H1 (cell line): ENCODE data around the gene AGBL4. TPM values are rescaled to one million over a fixed set of nuclear protein-coding genes. Genes with fewer than 3 reads are reported as not detected.

Experiments
- CTCF ChIA-PET: fragments of 300-600 bp; sonication (Branson Sonifier 250); formaldehyde crosslinking; loops from one replicate; lab custom pipeline; 2021; ENCODE audit not compliant: partially characterized antibody; lab: Charles Lee
- POLR2A ChIA-PET: fragments of 300-600 bp; sonication (Branson Sonifier 250); formaldehyde crosslinking; loops from one replicate; lab custom pipeline; 2021; ENCODE audit warnings: inconsistent platforms; ENCODE audit not compliant: partially characterized antibody; lab: Charles Lee
- DNase-seq, 2 experiments: peaks; one replicate each; pipeline versions ENCODE4 v3.0.0 to v3.0.0-alpha.2; 2010 to 2022; ENCODE audit warnings: low spot score in 2 of 2, low read depth in 1 of 2, mixed read lengths in 1 of 2
- FAIRE-seq: peaks from 2 replicates; lab custom pipeline; 2011; peaks lifted over from hg19 to GRCh38; lab: Jason Lieb, UNC
- H2AFZ ChIP-seq: 2 replicates; pipeline ENCODE4 v1.8.1; 2012; ENCODE audit warnings: low read length, inconsistent platforms
- H2AK5ac ChIP-seq: 2 replicates; pipeline ENCODE4 v1.6.1; 2013; ENCODE audit warnings: low read depth, low read length
- H2BK120ac ChIP-seq: replicated peaks from 2 replicates; pipeline ENCODE3; 2013; ENCODE audit warnings: low read depth, low read length, inconsistent platforms
- H2BK12ac ChIP-seq: 2 replicates; pipeline ENCODE4 v1.6.1; 2013; ENCODE audit warnings: low read depth, low read length
- H2BK15ac ChIP-seq: 2 replicates; pipeline ENCODE4 v1.6.1; 2013; ENCODE audit warnings: low read length
- H2BK20ac ChIP-seq: 2 replicates; pipeline ENCODE4 v1.6.1; 2013; ENCODE audit warnings: low read length
- H2BK5ac ChIP-seq: 2 replicates; pipeline ENCODE4 v1.6.1; 2013; ENCODE audit warnings: low read depth, low read length
- H3K14ac ChIP-seq: 2 replicates; pipeline ENCODE4 v1.6.1; 2013; ENCODE audit warnings: inconsistent platforms; ENCODE audit not compliant: insufficient read length
- H3K18ac ChIP-seq: 2 replicates; pipeline ENCODE4 v1.6.1; 2013; ENCODE audit warnings: low read length; ENCODE audit errors: extremely low read depth
- H3K23ac ChIP-seq: 2 replicates; pipeline ENCODE4 v1.6.1; 2013; ENCODE audit warnings: inconsistent platforms; ENCODE audit not compliant: insufficient read length
- H3K23me2 ChIP-seq: 2 replicates; pipeline ENCODE4 v1.6.1; 2013; ENCODE audit warnings: low read depth, low read length
- H3K27ac ChIP-seq: 2 replicates; pipeline ENCODE4 v1.6.1; 2011; ENCODE audit warnings: low read depth, low read length, inconsistent platforms
- H3K27me3 ChIP-seq, 4 experiments: replicated peaks in 1 of 4; 1 replicate in 1 of 4; 2 replicates in 3 of 4; pipeline versions ENCODE4 v1.6.1 to v1.8.1; 2011 to 2013; ENCODE audit warnings: low read length in 3 of 4, mild to moderate bottlenecking in 3 of 4, inconsistent platforms in 2 of 4, mixed read lengths in 2 of 4, moderate library complexity in 1 of 4; ENCODE audit not compliant: control insufficient read depth in 3 of 4, insufficient read depth in 3 of 4; ENCODE audit errors: extremely low read depth in 1 of 4
- H3K36me3 ChIP-seq, 4 experiments: 2 replicates each; pipeline versions ENCODE4 v1.6.1 to v1.8.1; 2011 to 2013; ENCODE audit warnings: mild to moderate bottlenecking in 4 of 4, low read length in 3 of 4, moderate library complexity in 2 of 4, control low read depth in 1 of 4, inconsistent platforms in 1 of 4; ENCODE audit not compliant: insufficient read depth in 4 of 4, control insufficient read depth in 2 of 4
- H3K4ac ChIP-seq: replicated peaks from 2 replicates; pipeline ENCODE3; 2013; ENCODE audit warnings: low read length, low read depth, mixed read lengths, inconsistent platforms; ENCODE audit not compliant: insufficient read length
- H3K4me1 ChIP-seq, 4 experiments: replicated peaks in 1 of 4; 1 replicate in 1 of 4; 2 replicates in 3 of 4; pipeline versions ENCODE4 v1.6.1 to v1.8.1; 2011 to 2013; ENCODE audit warnings: low read length in 3 of 4, inconsistent platforms in 2 of 4, mixed read lengths in 1 of 4; ENCODE audit not compliant: insufficient read depth in 4 of 4, control insufficient read depth in 3 of 4
- H3K4me2 ChIP-seq, 2 experiments: 2 replicates each; pipeline versions ENCODE4 v1.6.1 to v1.8.1; 2011 to 2013; ENCODE audit warnings: low read depth in 2 of 2, low read length in 2 of 2, control low read depth in 1 of 2, inconsistent platforms in 1 of 2, mild to moderate bottlenecking in 1 of 2; ENCODE audit not compliant: insufficient read depth in 1 of 2
- H3K4me3 ChIP-seq, 4 experiments: fragments of 200-600, 300-600 bp in 1 of 4; sonication (generic), shearing (Covaris generic), sonication (Bioruptor Twin) in 1 of 4; 2 replicates each; pipeline versions ENCODE4 v1.5.1 to v1.8.1; 2011 to 2016; ENCODE audit warnings: low read length in 4 of 4, low read depth in 3 of 4, control low read depth in 2 of 4, inconsistent platforms in 2 of 4, mild to moderate bottlenecking in 2 of 4, mixed read lengths in 1 of 4, moderate library complexity in 1 of 4; ENCODE audit not compliant: insufficient read depth in 2 of 4; ENCODE audit errors: extremely low read depth in 1 of 4
- H3K56ac ChIP-seq: replicated peaks from 2 replicates; pipeline ENCODE3; 2013; ENCODE audit warnings: low read depth, mild to moderate bottlenecking, mixed read lengths, low read length, inconsistent platforms; ENCODE audit not compliant: insufficient read length
- H3K79me1 ChIP-seq: 2 replicates; pipeline ENCODE4 v1.6.1; 2013; ENCODE audit warnings: low read depth, low read length, control low read depth
- H3K79me2 ChIP-seq, 2 experiments: 2 replicates each; pipeline versions ENCODE4 v1.6.1 to v1.8.1; 2012 to 2013; ENCODE audit warnings: low read length in 2 of 2, mild to moderate bottlenecking in 2 of 2, inconsistent platforms in 1 of 2; ENCODE audit not compliant: insufficient read depth in 2 of 2, control insufficient read depth in 1 of 2
- H3K9ac ChIP-seq, 4 experiments: replicated peaks in 1 of 4; 1 replicate in 1 of 4; 2 replicates in 3 of 4; pipeline versions ENCODE4 v1.6.1 to v1.8.1; 2011 to 2013; ENCODE audit warnings: low read depth in 3 of 4, low read length in 3 of 4, control low read depth in 2 of 4, mild to moderate bottlenecking in 2 of 4, moderate library complexity in 2 of 4, inconsistent platforms in 1 of 4; ENCODE audit errors: extremely low read depth in 1 of 4
- H3K9me3 ChIP-seq, 2 experiments: 2 replicates each; pipeline versions ENCODE4 v1.6.1 to v1.8.1; 2012 to 2013; ENCODE audit warnings: mild to moderate bottlenecking in 2 of 2, moderate library complexity in 2 of 2, control low read depth in 1 of 2, inconsistent platforms in 1 of 2, low read depth in 1 of 2, low read length in 1 of 2, mixed read lengths in 1 of 2; ENCODE audit not compliant: insufficient read depth in 2 of 2
- H4K20me1 ChIP-seq, 2 experiments: replicated peaks in 1 of 2; 2 replicates each; pipeline versions ENCODE3 to v1.8.1; 2011 to 2013; ENCODE audit warnings: inconsistent platforms in 2 of 2, low read length in 2 of 2, mild to moderate bottlenecking in 1 of 2; ENCODE audit not compliant: insufficient read depth in 2 of 2, control insufficient read depth in 1 of 2
- H4K5ac ChIP-seq: 2 replicates; pipeline ENCODE4 v1.6.1; 2013; ENCODE audit warnings: low read length, low read depth, mixed read lengths, inconsistent platforms; ENCODE audit not compliant: insufficient read length
- H4K8ac ChIP-seq: 2 replicates; pipeline ENCODE4 v1.8.0; 2013; ENCODE audit warnings: mild to moderate bottlenecking, moderate library complexity, low read length, inconsistent platforms; ENCODE audit not compliant: insufficient read depth; ENCODE audit errors: extremely low read depth
- H4K91ac ChIP-seq: replicated peaks from 2 replicates; pipeline ENCODE3; 2013; ENCODE audit warnings: low read length, mixed read lengths, inconsistent platforms; ENCODE audit not compliant: insufficient read length
- CHD2 ChIP-seq: IDR thresholded peaks from 2 replicates; pipeline ENCODE4 v1.6.1; 2012; ENCODE audit warnings: low read length, improper control_type of control experiment
- CTBP2 ChIP-seq: IDR thresholded peaks from 2 replicates; pipeline ENCODE4 v1.7.0; 2011; ENCODE audit warnings: borderline replicate concordance, mild to moderate bottlenecking, moderate library complexity, mixed read lengths, low read length; ENCODE audit not compliant: insufficient read depth, insufficient read length
- GABPA ChIP-seq: IDR thresholded peaks from 2 replicates; pipeline ENCODE4 v1.6.1; 2011; ENCODE audit warnings: mild to moderate bottlenecking, low read length, moderate library complexity, borderline replicate concordance; ENCODE audit not compliant: insufficient read depth
- HDAC2 ChIP-seq, 2 experiments: fragments of 300-600 bp in 1 of 2; sonication (generic) in 1 of 2; IDR thresholded peaks; 2 replicates each; pipeline ENCODE4 v1.6.1; 2011 to 2012; ENCODE audit warnings: low read depth in 2 of 2, low read length in 2 of 2, mild to moderate bottlenecking in 2 of 2, moderate library complexity in 2 of 2, borderline replicate concordance in 1 of 2, inconsistent platforms in 1 of 2
- JUND ChIP-seq: IDR thresholded peaks from 2 replicates; pipeline ENCODE4 v1.6.1; 2011; ENCODE audit warnings: mild to moderate bottlenecking, improper control_type of control experiment, low read length
- KDM4A ChIP-seq: IDR thresholded peaks from one replicate; pipeline ENCODE4 v1.7.1; 2012; ENCODE audit warnings: low read depth, mild to moderate bottlenecking, moderate library complexity, low read length, inconsistent platforms; ENCODE audit not compliant: severe bottlenecking
- KDM5A ChIP-seq: fragments of 200-600 bp; IDR thresholded peaks from 2 replicates; pipeline ENCODE4 v1.7.1; 2012; ENCODE audit warnings: mild to moderate bottlenecking, low read length, inconsistent platforms, mixed read lengths
- PHF8 ChIP-seq: fragments of 200-600 bp; sonication (generic); conservative IDR thresholded peaks from 2 replicates; pipeline ENCODE4 v1.7.1; 2012; ENCODE audit warnings: low read depth, mild to moderate bottlenecking, inconsistent platforms, low read length, moderate library complexity
- RAD21 ChIP-seq, 2 experiments: IDR thresholded peaks in 1 of 2; conservative IDR thresholded peaks in 1 of 2; 2 replicates each; pipeline ENCODE4 v1.6.1; 2011; ENCODE audit warnings: low read depth in 2 of 2, low read length in 2 of 2, improper control_type of control experiment in 1 of 2, inconsistent platforms in 1 of 2, mild to moderate bottlenecking in 1 of 2, moderate library complexity in 1 of 2
- SAP30 ChIP-seq: fragments of 300-600 bp; sonication (generic); IDR thresholded peaks from 2 replicates; pipeline ENCODE4 v1.7.1; 2012; ENCODE audit warnings: low read length, moderate library complexity, mild to moderate bottlenecking, inconsistent platforms; ENCODE audit not compliant: insufficient read depth, insufficient replicate concordance
- SIX5 ChIP-seq: IDR thresholded peaks from 2 replicates; pipeline ENCODE4 v1.6.1; 2011; ENCODE audit warnings: mild to moderate bottlenecking, low read depth, low read length
- TEAD4 ChIP-seq: IDR thresholded peaks from 2 replicates; pipeline ENCODE4 v1.6.1; 2012; ENCODE audit warnings: low read depth, low read length, inconsistent platforms, mixed read lengths
- WGBS, 2 experiments: shearing (Covaris generic) in 1 of 2; methylation state at CpG; one replicate each; pipeline versions ENCODE4 v1.1.6 to v1.1.7; 2013 to 2015; ENCODE audit warnings: low lambda C conversion rate in 2 of 2, mixed read lengths in 2 of 2, inconsistent platforms in 1 of 2, low coverage in 1 of 2, missing lambda C conversion rate in 1 of 2; ENCODE audit not compliant: insufficient replicate concordance in 2 of 2, insufficient coverage in 1 of 2, insufficient read length in 1 of 2; ENCODE audit errors: extremely low coverage in 1 of 2, missing lambda C conversion rate in 1 of 2; 5-methylcytosine and 5-hydroxymethylcytosine counted together
- polyA plus RNA-seq, 7 experiments: library from polyadenylated mRNA; depleted of rRNA in 3 of 7; stranded (reverse) in 5 of 7; unstranded in 2 of 7; fragments of >200 nt in 5 of 7; fragments of 200-250 nt in 2 of 7; gene quantifications; 1 replicate in 5 of 7; 2 replicates in 1 of 7; 4 replicates in 1 of 7; pipeline versions ENCODE4 v1.2.1 to v1.2.3, GENCODE V29; 2011 to 2013; ENCODE audit warnings: missing spikeins in 2 of 7, mixed read lengths in 2 of 7
- total RNA-seq: library from RNA; stranded (reverse); fragmentation: NEBNext Ultra II Directional; extraction: Animal tissue kit (Norgen Biotek cat#: 25700); gene quantifications from 2 replicates; pipeline ENCODE4 v1.2.1, GENCODE V29; 2021

Gene AGBL4
- total and polyA plus RNA-seq, 2 of the 8 experiments (the other 6 are each of a cell fraction or from before 2014, with no cell fraction given) = 0.41 to 0.45 TPM

DNA sequence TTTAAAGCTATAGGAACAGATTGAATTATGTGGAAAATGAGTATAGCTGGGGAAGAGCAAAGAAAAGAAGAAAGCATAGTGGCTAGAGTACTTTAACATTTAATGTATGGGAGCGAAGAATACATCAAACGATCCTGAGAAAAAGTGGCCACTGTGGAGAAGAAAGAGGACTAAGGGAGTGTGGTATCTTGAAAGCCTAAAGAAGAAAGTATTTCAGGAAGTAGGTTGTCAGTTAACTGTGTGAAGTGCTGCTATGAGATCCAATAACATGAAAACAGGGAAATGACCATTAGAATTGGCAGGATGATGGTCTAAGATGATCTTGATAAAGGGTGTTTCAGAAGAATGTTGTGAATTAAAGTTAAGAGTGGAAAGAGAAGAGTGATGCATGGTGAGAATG, 1027.4 kb downstream of the AGBL4 start:
- Histone ChIP-seq H4K5ac (no peak overlapping the region), H2AK5ac (no peak overlapping the region), H2BK5ac (no peak overlapping the region), H3K79me1 (no peaks in the 10 kb centered on the region), H2BK120ac (no peak overlapping the region), H3K9me3 (peaks cover 74 to 82% of the 10 kb centered on the region in 2 experiments), H3K4me1 (no peaks in the 10 kb centered on the region), H3K79me2 (no peaks in the 10 kb centered on the region), H3K4me2 (no peak overlapping the region), H4K91ac (no peak overlapping the region), H3K14ac (no peak overlapping the region), H2BK15ac (no peak overlapping the region), H3K27ac (no peak overlapping the region), H3K23ac (no peak overlapping the region), H3K23me2 (no peaks in the 10 kb centered on the region; the same call in 1 of the 2 replicates), H3K9ac (no peak overlapping the region), H4K8ac (no peak overlapping the region), H3K36me3 (no peaks in the 10 kb centered on the region), H3K18ac (no peak overlapping the region), H3K4ac (no peak overlapping the region), H3K27me3 (no peaks in the 10 kb centered on the region), H2BK20ac (no peak overlapping the region), H2AFZ (no peak overlapping the region), H4K20me1 (no peaks in the 10 kb centered on the region), H3K56ac (no peak overlapping the region), H3K4me3 (no peak overlapping the region), H2BK12ac (no peak overlapping the region)
- DNase-seq (no peak), FAIRE-seq (no peak)
- WGBS, 2 experiments = 84% methylated on average over 2 of the region's 2 CpGs; no CpG with 5 or more reads in 1 of the 2 experiments
- TF ChIP-seq KDM5A (no peak), RAD21 (IDR thresholded peaks at IDR 0.05 in 1 of 2, conservative IDR thresholded peaks at IDR 0.05 in 1 of 2; ENCODE audit: low read depth in 2 of 2, low read length in 2 of 2) (no peak), CTBP2 (no peak), TEAD4 (no peak), PHF8 (no peak), GABPA (no peak), SAP30 (no peak), JUND (no peak), SIX5 (no peak), KDM4A (no peak), HDAC2 (IDR thresholded peaks at IDR 0.05; ENCODE audit: borderline replicate concordance in 1 of 2, low read depth in 2 of 2, low read length in 2 of 2) (no peak), CHD2 (no peak)
- ChIA-PET POLR2A (no interaction called here), CTCF (no interaction called here)
